Ascending aorta (tissue), 2 donors: ENCODE measurements around the gene HSD17B3. TPM values are rescaled to one million over a fixed set of nuclear protein-coding genes. Genes with fewer than 3 reads are reported as not detected.

Source experiments
- DNase-seq, 2 donors: peaks; one replicate each; pipeline ENCODE4 v3.0.0-alpha.2; 2019; ENCODE audit warnings: low spot score in 2 of 2
- H3K27ac ChIP-seq, 2 donors: fragments of 200-600 bp; sonication (generic); one replicate each; pipeline ENCODE4 v1.5.1; 2016 to 2017; ENCODE audit warnings: mild to moderate bottlenecking in 1 of 2
- H3K27me3 ChIP-seq: fragments of 200-600 bp; sonication (generic); one replicate; pipeline ENCODE4 v1.5.1; 2017
- H3K36me3 ChIP-seq, 2 donors: fragments of 200-600 bp; sonication (generic); one replicate each; pipeline ENCODE4 v1.5.1; 2016
- H3K4me1 ChIP-seq, 2 donors: fragments of 200-600 bp; sonication (generic); one replicate each; pipeline ENCODE4 v1.5.1; 2016 to 2017; ENCODE audit warnings: mild to moderate bottlenecking in 1 of 2
- H3K4me3 ChIP-seq, 2 donors: fragments of 200-600 bp; sonication (generic); one replicate each; pipeline ENCODE4 v1.5.1; 2016 to 2017; ENCODE audit warnings: mild to moderate bottlenecking in 1 of 2
- H3K9me3 ChIP-seq, 2 donors: fragments of 200-600 bp; sonication (generic); one replicate each; pipeline ENCODE4 v1.5.1; 2016
- intact Hi-C: fragments of 100-400 bp; cut with DNase I; formaldehyde crosslinking; loops from one replicate; pipeline ENCODE4 v1.15.1; 2023
- total RNA-seq: library from RNA; depleted of rRNA; stranded (reverse); fragments of >200 nt; gene quantifications from one replicate; pipeline ENCODE4 v1.1.0, GENCODE V29; 2016
- TF ChIP-seq, protein P1 (sequence below), 3 experiments: fragments of 200-600 bp in 2 of 3; fragments of 450-650 bp in 1 of 3; sonication (generic) in 2 of 3; IDR thresholded peaks; one replicate each; pipeline ENCODE4 v1.5.1; 2016 to 2019; ENCODE audit warnings: antibody characterized with exemption in 3 of 3, mild to moderate bottlenecking in 1 of 3, moderate library complexity in 1 of 3

Gene HSD17B3
- total RNA-seq, 1 donor from 2014 or later: not detected

DNA sequence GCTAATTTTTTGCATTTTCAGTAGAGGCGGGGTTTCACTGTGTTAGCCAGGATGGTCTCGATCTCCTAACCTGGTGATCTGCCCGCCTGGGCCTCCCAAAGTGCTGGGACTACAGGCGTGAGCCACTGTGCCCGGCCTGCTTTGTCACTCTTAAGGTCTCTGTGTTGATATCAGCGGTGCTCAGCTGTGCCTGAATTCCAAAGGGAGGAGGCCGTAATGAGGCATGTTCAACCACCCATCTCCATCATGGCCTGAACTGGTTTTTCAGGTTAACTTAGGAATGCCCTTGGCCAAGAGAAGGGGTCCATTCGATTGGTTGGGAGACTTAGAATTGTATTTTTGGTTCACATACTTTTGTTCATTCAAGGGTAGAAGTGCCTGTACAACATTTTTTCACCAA lies 22.0 kb downstream of the HSD17B3 start:
- Histone ChIP-seq H3K36me3 (no peaks in the 10 kb centered on the region), H3K9me3 (peaks cover 0 to 6% of the 10 kb centered on the region in 2 donors), H3K27ac (no peak overlapping the region), H3K4me3 (no peak overlapping the region), H3K27me3 (no peaks in the 10 kb centered on the region), H3K4me1 (no peaks in the 10 kb centered on the region)
- TF ChIP-seq, protein P1, sequence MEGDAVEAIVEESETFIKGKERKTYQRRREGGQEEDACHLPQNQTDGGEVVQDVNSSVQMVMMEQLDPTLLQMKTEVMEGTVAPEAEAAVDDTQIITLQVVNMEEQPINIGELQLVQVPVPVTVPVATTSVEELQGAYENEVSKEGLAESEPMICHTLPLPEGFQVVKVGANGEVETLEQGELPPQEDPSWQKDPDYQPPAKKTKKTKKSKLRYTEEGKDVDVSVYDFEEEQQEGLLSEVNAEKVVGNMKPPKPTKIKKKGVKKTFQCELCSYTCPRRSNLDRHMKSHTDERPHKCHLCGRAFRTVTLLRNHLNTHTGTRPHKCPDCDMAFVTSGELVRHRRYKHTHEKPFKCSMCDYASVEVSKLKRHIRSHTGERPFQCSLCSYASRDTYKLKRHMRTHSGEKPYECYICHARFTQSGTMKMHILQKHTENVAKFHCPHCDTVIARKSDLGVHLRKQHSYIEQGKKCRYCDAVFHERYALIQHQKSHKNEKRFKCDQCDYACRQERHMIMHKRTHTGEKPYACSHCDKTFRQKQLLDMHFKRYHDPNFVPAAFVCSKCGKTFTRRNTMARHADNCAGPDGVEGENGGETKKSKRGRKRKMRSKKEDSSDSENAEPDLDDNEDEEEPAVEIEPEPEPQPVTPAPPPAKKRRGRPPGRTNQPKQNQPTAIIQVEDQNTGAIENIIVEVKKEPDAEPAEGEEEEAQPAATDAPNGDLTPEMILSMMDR (IDR thresholded peaks at IDR 0.05): no peak
- no peak for DNase-seq
- intact Hi-C loops: no loop called here

DNA sequence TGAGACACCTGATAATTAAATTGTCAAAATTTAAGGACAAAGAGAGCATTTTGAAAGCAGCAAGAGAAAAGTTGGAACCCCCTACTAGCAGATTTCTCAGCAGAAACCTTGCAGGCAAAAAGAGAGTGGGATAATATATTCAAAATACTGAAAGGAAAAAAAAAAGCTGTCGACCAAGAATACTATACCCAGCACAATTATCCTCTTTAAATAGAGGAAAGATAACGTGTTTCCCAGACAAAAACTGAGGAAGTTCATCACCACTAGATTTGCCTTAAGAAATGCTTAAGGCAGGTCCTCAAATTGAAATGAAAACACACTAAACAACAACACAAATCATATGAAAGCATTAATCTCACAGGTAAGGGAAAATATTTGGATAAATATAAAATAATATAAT lies 27.0 kb downstream of the HSD17B3 start:
- Histone ChIP-seq H3K36me3 (no peaks in the 10 kb centered on the region), H3K4me1 (no peaks in the 10 kb centered on the region), H3K4me3 (no peak overlapping the region), H3K9me3 (peaks cover 7 to 21% of the 10 kb centered on the region in 2 donors), H3K27ac (no peak overlapping the region), H3K27me3 (no peaks in the 10 kb centered on the region)
- TF ChIP-seq, protein P1 (IDR thresholded peaks at IDR 0.05): no peak
- DNase-seq: no peak
- intact Hi-C loops: no loop called here

DNA sequence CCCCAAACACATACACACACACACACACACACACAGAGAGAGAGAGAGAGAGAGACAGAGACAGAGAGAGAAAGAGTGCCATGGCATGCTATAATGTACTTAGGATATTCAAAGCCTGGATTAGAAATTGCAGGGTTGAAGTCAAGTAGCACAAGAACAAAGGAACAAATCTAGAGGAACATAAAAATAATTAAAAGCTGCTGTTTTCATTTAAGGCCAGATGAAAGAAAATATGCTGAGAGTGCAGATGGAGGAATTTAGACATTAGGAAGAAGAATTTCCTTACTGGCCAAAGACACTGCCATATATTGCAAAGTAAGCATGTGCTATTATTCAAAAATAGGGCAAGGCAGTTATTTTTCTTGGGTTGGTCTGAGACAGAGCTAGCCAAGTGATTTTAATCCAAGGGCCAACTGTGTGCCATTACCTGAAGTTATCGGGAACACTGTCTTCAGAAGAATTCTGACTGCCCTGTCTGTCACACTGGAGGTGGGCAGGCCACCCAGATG lies 31.7 kb downstream of the HSD17B3 start:
- Histone ChIP-seq H3K27me3 (no peaks in the 10 kb centered on the region), H3K4me1 (no peaks in the 10 kb centered on the region), H3K36me3 (no peaks in the 10 kb centered on the region), H3K4me3 (no peak overlapping the region), H3K9me3 (peaks cover 7 to 18% of the 10 kb centered on the region in 2 donors), H3K27ac (no peak overlapping the region)
- TF ChIP-seq, protein P1 (IDR thresholded peaks at IDR 0.05): no peak
- no peak for DNase-seq
- intact Hi-C loops: no loop called here

DNA sequence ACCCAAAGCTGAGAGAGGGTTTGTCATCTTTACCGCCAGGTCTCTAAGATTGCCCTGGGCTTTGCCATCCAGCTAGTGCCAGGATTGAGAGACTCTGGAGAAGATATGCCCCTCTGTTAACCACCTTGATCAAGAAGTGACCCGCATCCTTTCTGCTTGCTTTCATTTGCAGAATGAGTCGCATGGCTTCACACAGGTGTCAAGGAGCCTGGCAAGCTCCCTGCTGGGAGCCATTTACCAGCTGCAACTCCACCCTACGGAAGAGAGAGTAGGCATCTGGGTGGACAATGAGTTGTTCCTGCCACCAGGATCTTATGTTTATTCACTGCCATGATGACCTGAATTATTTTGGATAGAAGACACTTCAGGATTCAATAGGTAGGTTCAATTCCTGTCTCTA lies 43.0 kb downstream of the HSD17B3 start:
- Histone ChIP-seq H3K4me1 (no peaks in the 10 kb centered on the region), H3K36me3 (no peaks in the 10 kb centered on the region), H3K27me3 (no peaks in the 10 kb centered on the region), H3K27ac (no peak overlapping the region), H3K4me3 (no peak overlapping the region), H3K9me3 (no peaks in the 10 kb centered on the region)
- no peak for DNase-seq
- intact Hi-C loops: no loop called here
- TF ChIP-seq, protein P1 (IDR thresholded peaks at IDR 0.05): no peak

DNA sequence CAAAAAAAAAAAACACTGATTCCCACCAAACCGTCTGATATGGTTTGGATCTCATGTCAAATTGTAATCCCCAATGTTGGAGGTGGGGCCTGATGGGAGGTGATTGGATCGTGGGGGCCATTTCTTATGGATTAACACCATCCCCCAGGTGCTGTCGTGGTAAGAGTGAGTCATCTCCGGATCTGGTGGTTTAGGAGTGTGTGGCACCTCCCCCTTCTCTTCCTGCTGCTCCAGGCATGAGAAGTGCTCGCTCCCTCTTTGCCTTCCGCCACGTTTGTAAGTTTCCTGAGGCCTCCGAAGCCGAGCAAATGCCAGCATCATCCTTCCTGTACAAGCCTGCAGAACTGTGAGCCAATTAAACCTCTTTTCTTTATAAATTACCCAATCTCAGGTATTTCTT lies 45.2 kb downstream of the HSD17B3 start:
- TF ChIP-seq, protein P1 (IDR thresholded peaks at IDR 0.05): no peak
- intact Hi-C loops: no loop called here

DNA sequence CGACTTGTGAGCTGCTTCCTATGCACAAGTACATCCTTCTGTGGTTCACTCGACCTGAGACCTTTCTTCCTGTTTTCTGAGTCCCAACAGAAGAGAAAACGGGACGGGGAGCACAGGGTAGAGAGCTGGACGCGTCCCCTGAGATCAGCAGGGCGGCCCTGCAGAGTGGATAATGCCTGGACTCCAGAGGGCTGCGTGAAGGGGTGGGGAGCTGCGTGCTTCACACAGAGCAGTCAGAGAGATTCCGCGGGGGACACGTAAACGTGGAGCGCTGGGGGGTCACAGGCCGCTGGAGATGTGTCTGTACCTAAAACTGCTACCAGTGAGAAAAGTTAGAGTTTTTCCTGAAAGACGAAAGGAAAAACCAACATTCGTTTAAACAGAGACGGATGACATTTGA lies 46.3 kb downstream of the HSD17B3 start:
- DNase-seq: no peak
- Histone ChIP-seq H3K9me3 (no peaks in the 10 kb centered on the region), H3K36me3 (no peaks in the 10 kb centered on the region), H3K27me3 (no peaks in the 10 kb centered on the region), H3K4me3 (no peak overlapping the region), H3K27ac (no peak overlapping the region), H3K4me1 (no peaks in the 10 kb centered on the region)
- TF ChIP-seq, protein P1 (IDR thresholded peaks at IDR 0.05): no peak
- intact Hi-C loops: no loop called here

More for the DNA sequence above, 45.2 kb downstream of the HSD17B3 start:
- Histone ChIP-seq H3K4me3 (no peak overlapping the region), H3K36me3 (no peaks in the 10 kb centered on the region), H3K4me1 (no peaks in the 10 kb centered on the region), H3K27ac (no peak overlapping the region), H3K9me3 (no peaks in the 10 kb centered on the region), H3K27me3 (no peaks in the 10 kb centered on the region)
- no peak for DNase-seq
